Cerebellar nuclear complex (tissue), 1 donor: ENCODE measurements around the gene KLHDC8B.

ENCODE experiments used
- DNase-seq, 2 experiments: peaks; one replicate each; lab custom pipeline; 2025; lab: John Stamatoyannopoulos, UW

The KLHDC8B gene

GRCh38 chr3:49158792-49159191 is 12.6 kb upstream of the KLHDC8B start:
- no peak for DNase-seq

GRCh38 chr3:49161197-49161596 is 10.2 kb upstream of the KLHDC8B start:
- no peak for DNase-seq

GRCh38 chr3:49161808-49162530 is 9.4 kb upstream of the KLHDC8B start:
- no peak for DNase-seq

GRCh38 chr3:49162751-49163419 is 8.5 kb upstream of the KLHDC8B start:
- no peak for DNase-seq

- DNase-seq: no peak
These were observed 7.8 kb upstream of the KLHDC8B start for GRCh38 chr3:49163609-49164008.

GRCh38 chr3:49164983-49165720 is 6.2 kb upstream of the KLHDC8B start:
- DNase-seq: no peak

- no peak for DNase-seq
These were observed 5.3 kb upstream of the KLHDC8B start, which contains the start of gene CCDC71 for GRCh38 chr3:49165771-49166751. Gene CCDC71 (minus strand): TSS chr3:49166331. CDS start chr3:49164208, 2,123 bp downstream.

- DNase-seq: no peak
These were observed 4.4 kb upstream of the KLHDC8B start for GRCh38 chr3:49166752-49167556.

GRCh38 chr3:49170744-49171118 is 667 bp upstream of the KLHDC8B start:
- no peak for DNase-seq

- no peak for DNase-seq
These were observed 540 bp downstream of the KLHDC8B start for GRCh38 chr3:49171775-49172500.

- DNase-seq: no peak
These were observed 1.2 kb downstream of the KLHDC8B start for GRCh38 chr3:49172551-49173041.

GRCh38 chr3:49173116-49173791 is 1.9 kb downstream of the KLHDC8B start:
- DNase-seq: no peak

GRCh38 chr3:49173792-49174170 is 2.4 kb downstream of the KLHDC8B start:
- no peak for DNase-seq

- no peak for DNase-seq
These were observed 3.1 kb downstream of the KLHDC8B start for GRCh38 chr3:49174397-49174985.

- no peak for DNase-seq
These were observed 4.1 kb downstream of the KLHDC8B start for GRCh38 chr3:49175530-49175929.

GRCh38 chr3:49177073-49177472 is 5.7 kb downstream of the KLHDC8B start:
- no peak for DNase-seq

- DNase-seq: no peak
These were observed 8.7 kb downstream of the KLHDC8B start for GRCh38 chr3:49180116-49180515.

GRCh38 chr3:49181351-49181750 is 10.0 kb downstream of the KLHDC8B start:
- no peak for DNase-seq

- DNase-seq: no peak
These were observed 11.3 kb downstream of the KLHDC8B start for GRCh38 chr3:49182682-49183081.
